ENCODE data around the gene DEFB124. TPM values are rescaled to one million over a fixed set of nuclear protein-coding genes. Genes with fewer than 3 reads are reported as not detected.
"Not testable (repeated sequence)": the region's sequence is repeated elsewhere in the genome, so short reads cannot be mapped to it uniquely, and the experiment has no call there.

The DEFB124 gene, protein sequence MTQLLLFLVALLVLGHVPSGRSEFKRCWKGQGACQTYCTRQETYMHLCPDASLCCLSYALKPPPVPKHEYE
- total RNA-seq (2014; rRNA removed; shearing (Covaris generic); ENCODE audit: low replicate concordance) = not detected in 2 replicates

DNA sequence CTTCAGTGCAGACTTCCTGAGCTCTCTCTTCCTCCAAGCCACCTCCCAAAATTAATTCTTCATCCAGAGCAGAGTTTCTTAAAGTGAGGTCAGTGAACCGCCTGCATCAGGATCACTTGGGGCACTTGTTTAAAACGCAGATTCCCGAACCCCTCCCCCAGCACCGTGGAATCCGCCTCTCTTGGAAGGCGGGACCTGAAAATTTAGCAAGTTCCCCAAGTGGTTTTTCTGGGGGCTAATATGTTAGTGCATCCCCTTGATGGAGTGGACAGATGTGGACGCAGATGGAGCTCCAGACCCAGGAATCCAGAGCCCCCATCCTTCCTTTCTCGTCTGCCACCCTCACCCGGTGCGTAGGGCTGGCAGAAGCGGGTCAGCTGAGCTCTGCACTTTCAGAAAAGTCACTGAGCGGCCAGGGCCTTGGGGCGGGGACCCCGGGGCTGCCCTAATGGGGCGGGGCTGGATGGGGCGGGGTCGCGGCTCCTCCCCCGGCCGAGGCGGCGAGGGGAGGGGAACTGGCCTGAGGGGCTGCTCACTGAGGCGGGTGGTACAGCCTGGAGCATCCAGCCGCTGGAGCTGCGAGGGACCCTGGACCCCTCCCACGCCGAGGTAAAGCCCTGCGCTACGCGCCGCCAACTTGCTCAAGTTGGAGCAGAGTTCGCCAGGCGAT, at the start of gene DEFB124, which contains the start of gene REM1:
Gene DEFB124 (minus strand): TSS at position 370 of the 670 bp plus-strand sequence. CDS start 2,114 bp downstream, outside the sequence.
Gene REM1 (plus strand): TSS at position 531 of the 670 bp plus-strand sequence. CDS start 1,158 bp downstream, outside the sequence.
- no peaks in the 10 kb centered on the region for H3K9me2 ChIP-seq (replicated peaks; ENCODE audit: insufficient read depth, low read length)
- peak within 1 kb of the TSS; percentile 37; the same call in 1 of the 2 replicates for H3K4me3 ChIP-seq (ENCODE audit: low read length)
- H3K79me2 ChIP-seq (ENCODE audit: low read length) = no peaks in the 10 kb centered on the region
- no peak for DNase-seq
- H3K4me2 ChIP-seq (ENCODE audit: low read depth, low read length, poor library complexity, severe bottlenecking) = peak within 1 kb of the TSS; percentile 68
- peak within 1 kb of the TSS; percentile 32 for H3K9ac ChIP-seq (ENCODE audit: low read length)
- peaks cover 18% of the 10 kb centered on the region for H3K4me1 ChIP-seq (ENCODE audit: low read length)
- no peaks in the 10 kb centered on the region for H3K9me3 ChIP-seq (ENCODE audit: low read length)
- no peaks in the 10 kb centered on the region for H3K36me3 ChIP-seq (ENCODE audit: insufficient read depth, low read length)
- no peaks in the 10 kb centered on the region for H4K20me1 ChIP-seq (ENCODE audit: insufficient read depth, low read depth, low read length)
- H3K27me3 ChIP-seq (ENCODE audit: low read length) = no peaks in the 10 kb centered on the region
- peak within 1 kb of the TSS; percentile 60 for H3K27ac ChIP-seq (ENCODE audit: low read length)
- peak within 1 kb of the TSS; percentile 88 for H2AFZ ChIP-seq (ENCODE audit: low read length)

DNA sequence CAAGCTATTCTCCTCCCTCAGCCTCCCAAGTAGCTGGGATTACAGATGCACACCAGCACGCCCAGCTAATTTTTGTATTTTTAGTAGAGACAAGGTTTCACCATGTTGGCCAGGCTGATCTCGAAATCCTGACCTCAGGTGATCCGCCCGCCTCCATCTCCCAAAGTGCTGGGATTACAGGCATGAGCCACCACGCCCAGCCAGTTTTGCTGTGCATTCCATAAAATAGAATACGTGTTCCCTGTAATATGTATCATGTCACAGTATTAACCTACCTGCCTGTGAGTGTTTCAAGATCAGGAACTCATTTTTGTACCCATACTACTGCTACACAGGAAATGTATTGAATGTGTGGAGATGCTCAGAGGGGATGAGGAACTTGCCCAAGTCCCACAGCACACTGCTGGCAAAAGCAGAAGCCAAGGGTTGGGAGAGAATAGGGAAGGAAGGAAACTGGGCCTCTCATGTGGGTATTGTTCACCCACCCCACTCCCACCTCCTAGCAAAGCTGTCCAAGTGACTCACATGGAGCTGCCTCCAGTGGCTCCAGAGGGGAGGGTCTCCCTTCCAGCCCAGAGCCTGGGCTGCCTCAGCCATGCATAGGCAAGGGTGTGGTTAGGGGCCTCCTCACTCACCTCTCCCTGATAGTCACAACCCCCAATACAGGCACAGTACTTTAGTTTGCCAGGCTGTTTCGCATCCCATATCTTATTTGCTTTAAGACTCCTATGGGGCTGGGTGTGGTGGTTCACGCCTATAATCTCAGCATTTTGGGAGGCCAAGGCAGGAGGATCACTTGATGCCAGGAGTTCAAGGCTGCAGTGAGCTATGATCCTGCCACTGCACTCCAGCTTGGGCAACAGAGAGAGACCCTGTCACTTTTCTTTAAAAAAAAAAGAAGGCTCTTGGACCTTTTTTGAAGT, 48.7 kb upstream of the DEFB124 start:
- no peak for DNase-seq
- no peak overlapping the region for H3K9ac ChIP-seq (ENCODE audit: low read length)
- no peak overlapping the region for H3K4me3 ChIP-seq (ENCODE audit: low read length)
- peaks cover 26% of the 10 kb centered on the region; the same call in 1 of the 2 replicates for H3K36me3 ChIP-seq (ENCODE audit: insufficient read depth, low read length)
- H3K79me2 ChIP-seq (ENCODE audit: low read length) = peaks cover 84% of the 10 kb centered on the region
- H3K27me3 ChIP-seq (ENCODE audit: low read length) = no peaks in the 10 kb centered on the region
- no peak overlapping the region for H2AFZ ChIP-seq (ENCODE audit: low read length)
- H3K4me2 ChIP-seq (ENCODE audit: low read depth, low read length, poor library complexity, severe bottlenecking) = no peak overlapping the region
- peaks cover 25% of the 10 kb centered on the region; the same call in 1 of the 2 replicates for H4K20me1 ChIP-seq (ENCODE audit: insufficient read depth, low read depth, low read length)
- no peaks in the 10 kb centered on the region; the same call in 1 of the 2 replicates for H3K4me1 ChIP-seq (ENCODE audit: low read length)
- no peak overlapping the region for H3K27ac ChIP-seq (ENCODE audit: low read length)
- H3K9me3 ChIP-seq (ENCODE audit: low read length) = no peaks in the 10 kb centered on the region
- no peaks in the 10 kb centered on the region for H3K9me2 ChIP-seq (replicated peaks; ENCODE audit: insufficient read depth, low read length)

DNA sequence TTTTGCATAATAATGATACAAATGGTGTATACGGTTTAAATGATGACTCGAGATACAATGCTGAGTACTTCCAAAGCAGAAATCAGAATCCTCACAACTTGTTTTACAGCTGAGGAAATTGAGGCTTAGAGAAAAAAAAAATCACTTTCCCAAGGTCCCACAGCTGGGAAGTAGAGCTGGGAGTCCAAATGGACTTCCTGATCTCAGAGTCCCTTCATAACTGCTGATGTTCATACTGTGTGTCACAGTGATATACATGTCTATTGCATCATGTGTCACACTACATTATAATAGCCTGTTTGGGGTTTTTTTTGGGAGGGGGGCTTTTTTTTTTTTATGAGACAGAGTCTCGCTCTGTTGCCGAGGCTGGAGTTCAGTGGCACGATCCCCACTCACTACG, 47.8 kb upstream of the DEFB124 start:
- Histone ChIP-seq H3K79me2 (ENCODE audit: low read length) (peaks cover 81% of the 10 kb centered on the region), H3K4me3 (ENCODE audit: low read length) (no peak overlapping the region), H3K27me3 (ENCODE audit: low read length) (no peaks in the 10 kb centered on the region), H3K4me2 (ENCODE audit: low read depth, low read length, poor library complexity, severe bottlenecking) (no peak overlapping the region), H3K9me3 (ENCODE audit: low read length) (no peaks in the 10 kb centered on the region), H3K4me1 (ENCODE audit: low read length) (no peaks in the 10 kb centered on the region; the same call in 1 of the 2 replicates), H3K9ac (ENCODE audit: low read length) (no peak overlapping the region), H2AFZ (ENCODE audit: low read length) (no peak overlapping the region), H4K20me1 (ENCODE audit: insufficient read depth, low read depth, low read length) (peaks cover 25% of the 10 kb centered on the region; the same call in 1 of the 2 replicates), H3K27ac (ENCODE audit: low read length) (no peak overlapping the region), H3K36me3 (ENCODE audit: insufficient read depth, low read length) (peaks cover 19% of the 10 kb centered on the region; the same call in 1 of the 2 replicates), H3K9me2 (replicated peaks; ENCODE audit: insufficient read depth, low read length) (no peaks in the 10 kb centered on the region)
- DNase-seq = no peak

DNA sequence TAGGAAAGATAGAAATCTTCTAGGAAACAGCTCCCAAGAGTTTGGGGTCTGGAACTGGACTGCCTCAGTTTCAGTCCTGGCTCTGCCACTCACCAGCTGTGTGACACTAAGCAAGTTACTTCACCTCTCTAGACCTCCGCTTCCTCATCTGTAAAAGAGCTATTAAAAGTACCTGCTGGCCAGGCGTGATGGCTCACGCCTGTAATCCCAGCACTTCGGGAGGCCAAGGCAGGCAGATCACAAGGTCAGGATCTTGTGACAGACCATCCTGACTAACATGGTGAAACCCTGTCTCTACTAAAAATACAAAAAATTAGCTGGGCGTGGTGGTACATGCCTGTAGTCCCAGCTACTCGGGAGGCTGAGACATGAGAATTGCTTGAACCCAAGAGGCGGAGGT, 46.3 kb upstream of the DEFB124 start:
- not testable (repeated sequence) for H3K9me3 ChIP-seq (ENCODE audit: low read length); H3K9ac ChIP-seq (ENCODE audit: low read length); DNase-seq; H3K27me3 ChIP-seq (ENCODE audit: low read length); H3K4me3 ChIP-seq (ENCODE audit: low read length); H2AFZ ChIP-seq (ENCODE audit: low read length); H3K4me1 ChIP-seq (ENCODE audit: low read length); H3K27ac ChIP-seq (ENCODE audit: low read length); H3K4me2 ChIP-seq (ENCODE audit: low read depth, low read length, poor library complexity, severe bottlenecking); H3K9me2 ChIP-seq (replicated peaks; ENCODE audit: insufficient read depth, low read length)
- Histone ChIP-seq H4K20me1 (ENCODE audit: insufficient read depth, low read depth, low read length) (peaks cover 25% of the 10 kb centered on the region; the same call in 1 of the 2 replicates), H3K79me2 (ENCODE audit: low read length) (peaks cover 83% of the 10 kb centered on the region), H3K36me3 (ENCODE audit: insufficient read depth, low read length) (peaks cover 14% of the 10 kb centered on the region; the same call in 1 of the 2 replicates)

DNA sequence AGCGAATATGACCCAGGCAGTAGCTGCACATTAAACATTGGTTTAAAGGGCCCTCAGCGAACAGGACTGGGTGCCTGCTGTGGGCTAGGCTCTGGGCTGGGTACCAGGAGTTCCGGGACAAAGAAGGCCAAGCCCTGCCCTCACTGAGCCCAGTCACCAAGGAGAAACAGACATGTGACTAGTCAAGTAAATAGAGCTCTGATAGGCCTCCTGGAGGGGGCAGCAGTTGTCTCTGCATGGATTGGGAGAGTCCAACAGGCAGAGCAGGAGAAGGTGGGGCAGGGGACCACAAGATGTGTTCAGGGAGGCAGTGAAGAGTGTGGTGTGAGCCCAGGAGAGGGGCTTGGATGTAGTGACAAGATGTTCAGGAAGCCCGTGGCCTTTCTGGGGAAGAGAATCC, 42.4 kb upstream of the DEFB124 start:
- peaks cover 20% of the 10 kb centered on the region; the same call in 1 of the 2 replicates for H4K20me1 ChIP-seq (ENCODE audit: insufficient read depth, low read depth, low read length)
- peaks cover 10% of the 10 kb centered on the region; the same call in 1 of the 2 replicates for H3K36me3 ChIP-seq (ENCODE audit: insufficient read depth, low read length)
- no peak overlapping the region for H3K4me3 ChIP-seq (ENCODE audit: low read length)
- H3K9me3 ChIP-seq (ENCODE audit: low read length) = no peaks in the 10 kb centered on the region
- no peak overlapping the region for H3K9ac ChIP-seq (ENCODE audit: low read length)
- no peaks in the 10 kb centered on the region for H3K9me2 ChIP-seq (replicated peaks; ENCODE audit: insufficient read depth, low read length)
- H3K79me2 ChIP-seq (ENCODE audit: low read length) = peaks cover 72% of the 10 kb centered on the region
- H3K27ac ChIP-seq (ENCODE audit: low read length) = no peak overlapping the region
- no peak overlapping the region for H3K4me2 ChIP-seq (ENCODE audit: low read depth, low read length, poor library complexity, severe bottlenecking)
- no peak overlapping the region for H2AFZ ChIP-seq (ENCODE audit: low read length)
- peaks cover 14% of the 10 kb centered on the region for H3K4me1 ChIP-seq (ENCODE audit: low read length)
- H3K27me3 ChIP-seq (ENCODE audit: low read length) = no peaks in the 10 kb centered on the region
- DNase-seq = no peak

DNA sequence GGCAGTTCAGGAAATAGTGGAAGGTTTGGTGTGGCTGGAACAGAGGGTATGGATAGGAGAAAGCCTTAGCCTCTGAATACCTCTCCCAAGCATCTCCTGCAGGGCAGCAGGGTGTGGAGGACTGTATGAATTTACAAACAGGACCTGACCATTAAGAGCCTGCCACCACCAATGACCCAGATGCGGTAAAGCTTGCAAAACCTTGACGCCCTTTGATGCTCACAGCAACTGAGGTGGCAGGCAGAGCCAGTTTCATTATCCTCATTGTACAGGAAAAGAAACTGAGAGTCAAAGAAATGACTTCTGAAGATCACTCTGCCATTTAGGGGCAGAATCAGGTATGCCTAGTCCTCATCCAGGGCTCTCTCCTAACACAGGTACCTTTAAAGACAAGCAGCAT, 41.7 kb upstream of the DEFB124 start:
- H3K4me1 ChIP-seq (ENCODE audit: low read length) = peaks cover 14% of the 10 kb centered on the region
- H3K9me3 ChIP-seq (ENCODE audit: low read length) = no peaks in the 10 kb centered on the region
- H3K9me2 ChIP-seq (replicated peaks; ENCODE audit: insufficient read depth, low read length) = no peaks in the 10 kb centered on the region
- H3K36me3 ChIP-seq (ENCODE audit: insufficient read depth, low read length) = peaks cover 10% of the 10 kb centered on the region; the same call in 1 of the 2 replicates
- H4K20me1 ChIP-seq (ENCODE audit: insufficient read depth, low read depth, low read length) = peaks cover 20% of the 10 kb centered on the region; the same call in 1 of the 2 replicates
- H3K79me2 ChIP-seq (ENCODE audit: low read length) = peaks cover 66% of the 10 kb centered on the region
- H3K4me3 ChIP-seq (ENCODE audit: low read length) = peak overlapping the region; percentile 87; the same call in 1 of the 2 replicates
- H3K27me3 ChIP-seq (ENCODE audit: low read length) = no peaks in the 10 kb centered on the region
- peak overlapping the region; percentile 78 for H3K4me2 ChIP-seq (ENCODE audit: low read depth, low read length, poor library complexity, severe bottlenecking)
- H3K27ac ChIP-seq (ENCODE audit: low read length) = no peak overlapping the region
- no peak for DNase-seq
- peak overlapping the region; percentile 88; the same call in 1 of the 2 replicates for H3K9ac ChIP-seq (ENCODE audit: low read length)
- no peak overlapping the region for H2AFZ ChIP-seq (ENCODE audit: low read length)

DNA sequence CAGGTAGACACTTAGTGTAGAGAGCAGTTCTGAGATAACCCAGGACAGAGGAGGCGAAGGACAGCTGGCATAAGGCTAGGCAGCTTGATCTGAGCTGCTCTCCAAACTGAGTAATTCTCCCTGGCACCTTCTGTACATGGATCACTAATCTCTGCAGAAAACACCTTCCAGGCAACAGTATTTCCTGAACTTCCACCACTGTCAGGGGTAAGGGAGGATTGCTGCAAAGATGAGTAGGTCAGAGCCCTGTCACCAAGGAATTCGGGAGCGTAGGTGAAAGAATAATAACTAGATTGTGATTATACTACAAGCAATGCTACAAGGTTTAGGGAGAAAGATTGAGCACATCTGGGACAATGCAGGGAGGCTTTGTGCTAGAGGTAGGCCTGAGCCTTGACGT, 41.2 kb upstream of the DEFB124 start:
- Histone ChIP-seq H3K27me3 (ENCODE audit: low read length) (no peaks in the 10 kb centered on the region), H2AFZ (ENCODE audit: low read length) (no peak overlapping the region), H3K4me1 (ENCODE audit: low read length) (peaks cover 14% of the 10 kb centered on the region), H3K4me3 (ENCODE audit: low read length) (peak overlapping the region; percentile 87), H3K4me2 (ENCODE audit: low read depth, low read length, poor library complexity, severe bottlenecking) (peak overlapping the region; percentile 78), H3K9me3 (ENCODE audit: low read length) (no peaks in the 10 kb centered on the region), H3K9ac (ENCODE audit: low read length) (peak overlapping the region; percentile 88), H4K20me1 (ENCODE audit: insufficient read depth, low read depth, low read length) (peaks cover 18% of the 10 kb centered on the region; the same call in 1 of the 2 replicates), H3K9me2 (replicated peaks; ENCODE audit: insufficient read depth, low read length) (no peaks in the 10 kb centered on the region), H3K79me2 (ENCODE audit: low read length) (peaks cover 61% of the 10 kb centered on the region), H3K27ac (ENCODE audit: low read length) (no peak overlapping the region), H3K36me3 (ENCODE audit: insufficient read depth, low read length) (peaks cover 9% of the 10 kb centered on the region; the same call in 1 of the 2 replicates)
- DNase-seq = no peak
